GM12878 (cell line): Measurements from ENCODE around the gene RAP1GAP. TPM values are rescaled to one million over a fixed set of nuclear protein-coding genes. Genes with fewer than 3 reads are reported as not detected.

Experiments used
- ATAC-seq: fragments of 200-7000 bp; cut with Tn5 transposase; 3 replicates; pipeline ENCODE4 v1.9.1; 2020; ENCODE audit warnings: mild to moderate bottlenecking, moderate library complexity
- BruUV-seq: library from RNA; stranded (reverse); fragments of 400-500 nt; replicated peaks from 2 replicates; lab custom pipeline; 2021; lab: Mats Ljungman, UMichigan
- CTCF ChIA-PET: fragments of 300-600 bp; sonication (Branson Sonifier 250); formaldehyde crosslinking; extraction: SDS; loops from one replicate; lab custom pipeline; 2021; ENCODE audit warnings: inconsistent platforms; lab: Yijun Ruan, JAX
- POLR2A ChIA-PET: fragments of 350-600 bp; formaldehyde crosslinking; extraction: SDS; loops from one replicate; lab custom pipeline; 2021; ENCODE audit warnings: inconsistent platforms; lab: Charles Lee
- RAD21 ChIA-PET: fragments of 300-600 bp; sonication (Branson Sonifier 250); formaldehyde crosslinking; loops from one replicate; lab custom pipeline; 2023; ENCODE audit warnings: antibody characterized with exemption; ENCODE audit not compliant: unreplicated experiment; lab: Charles Lee
- SMC1A ChIA-PET: fragments of 300-600 bp; sonication (Branson Sonifier 250); formaldehyde crosslinking; loops from one replicate; lab custom pipeline; 2023; ENCODE audit not compliant: unreplicated experiment, uncharacterized antibody; lab: Charles Lee
- DNase-seq: peaks from one replicate; pipeline ENCODE4 v3.0.0-alpha.2; 2011; ENCODE audit warnings: low read depth, low spot score
- FAIRE-seq: peaks from 3 replicates; lab custom pipeline; 2011; peaks lifted over from hg19 to GRCh38; lab: Jason Lieb, UNC
- H2AFZ ChIP-seq: 2 replicates; pipeline ENCODE4 v1.6.0; 2011; ENCODE audit warnings: low read depth, low read length, control low read depth; ENCODE audit not compliant: control insufficient read depth
- H3K27ac ChIP-seq: 2 replicates; pipeline ENCODE4 v1.5.1; 2011; ENCODE audit warnings: control low read depth; ENCODE audit not compliant: control insufficient read depth, insufficient read depth
- H3K27me3 ChIP-seq, 2 experiments: replicated peaks in 1 of 2; 2 replicates each; pipeline versions ENCODE4 v1.6.0 to v1.6.1; 2011; ENCODE audit warnings: low read length in 1 of 2; ENCODE audit not compliant: control insufficient read depth in 2 of 2, insufficient read depth in 2 of 2
- H3K36me3 ChIP-seq, 2 experiments: 2 replicates each; pipeline ENCODE4 v1.5.1; 2011; ENCODE audit warnings: low read length in 1 of 2; ENCODE audit not compliant: control insufficient read depth in 2 of 2, insufficient read depth in 2 of 2
- H3K4me1 ChIP-seq: 2 replicates; pipeline ENCODE4 v1.6.1; 2011; ENCODE audit warnings: mild to moderate bottlenecking, low read length, moderate library complexity, mixed read lengths; ENCODE audit not compliant: control insufficient read depth, insufficient read depth
- H3K4me2 ChIP-seq: 2 replicates; pipeline ENCODE4 v1.6.0; 2011; ENCODE audit warnings: control low read depth; ENCODE audit not compliant: control insufficient read depth, insufficient read depth
- H3K4me3 ChIP-seq: fragments of 200-600 bp; sonication (generic); 2 replicates; pipeline ENCODE4 v1.5.1; 2016
- H3K79me2 ChIP-seq: 2 replicates; pipeline ENCODE4 v1.6.0; 2011; ENCODE audit warnings: low read length; ENCODE audit not compliant: control insufficient read depth, insufficient read depth
- H3K9ac ChIP-seq: 2 replicates; pipeline ENCODE4 v1.8.0; 2011; ENCODE audit warnings: low read length, control low read depth, mixed read lengths; ENCODE audit not compliant: control insufficient read depth, insufficient read depth
- H3K9me3 ChIP-seq: replicated peaks from 3 replicates; pipeline ENCODE4 v1.5.1; 2011; ENCODE audit warnings: mild to moderate bottlenecking, low read length; ENCODE audit not compliant: control insufficient read depth, insufficient read depth
- H4K20me1 ChIP-seq: 2 replicates; pipeline ENCODE4 v1.6.0; 2011; ENCODE audit not compliant: control insufficient read depth, insufficient read depth
- ESRRA ChIP-seq: IDR thresholded peaks from 2 replicates; pipeline ENCODE4 v1.6.1; 2012; ENCODE audit warnings: mild to moderate bottlenecking, low read length, improper control_type of control experiment
- JUND ChIP-seq: IDR thresholded peaks from 2 replicates; pipeline ENCODE4 v1.6.1; 2012; ENCODE audit warnings: low read depth, mild to moderate bottlenecking, low read length, improper control_type of control experiment, moderate library complexity
- MYB ChIP-seq: fragments of 150-350 bp; IDR thresholded peaks from 2 replicates; pipeline ENCODE4 v1.6.1; 2014; ENCODE audit warnings: mild to moderate bottlenecking, low read depth, low read length, borderline replicate concordance
- NFYB ChIP-seq: IDR thresholded peaks from 2 replicates; pipeline ENCODE4 v1.6.1; 2011; ENCODE audit warnings: low read depth, mild to moderate bottlenecking, low read length, improper control_type of control experiment, moderate library complexity; ENCODE audit not compliant: insufficient read depth
- SP1 ChIP-seq: IDR thresholded peaks from one replicate; pipeline ENCODE4 v1.6.1; 2011; ENCODE audit warnings: low read depth, low read length
- ZBTB33 ChIP-seq: fragments of 450-650 bp; IDR thresholded peaks from 2 replicates; pipeline ENCODE4 v1.6.1; 2017; ENCODE audit warnings: mild to moderate bottlenecking
- ZNF384 ChIP-seq: IDR thresholded peaks from 2 replicates; pipeline ENCODE4 v1.6.1; 2012; ENCODE audit warnings: low read depth, mild to moderate bottlenecking, low read length, improper control_type of control experiment, borderline replicate concordance
- WGBS: methylation state at CpG from one replicate; pipeline ENCODE4 v1.1.6; 2016; ENCODE audit warnings: low lambda C conversion rate; ENCODE audit not compliant: insufficient replicate concordance, insufficient coverage; ENCODE audit errors: missing lambda C conversion rate; 5-methylcytosine and 5-hydroxymethylcytosine counted together
- in situ Hi-C: fragments of 300-500 bp; cut with MboI; formaldehyde crosslinking; loops from 9 replicates; pipeline ENCODE4 v1.14.3; 2018; ENCODE audit warnings: mixed read lengths
- intact Hi-C: fragments of 100-400 bp; cut with micrococcal nuclease; formaldehyde crosslinking; loops from one replicate; pipeline ENCODE4 v1.14.2; 2022; ENCODE audit not compliant: unreplicated experiment
- polyA plus RNA-seq, 11 experiments: library from polyadenylated mRNA; depleted of rRNA in 4 of 11; unstranded in 6 of 11; stranded (reverse) in 5 of 11; fragments of >200 nt; fragmentation: Nextera tagmentation in 4 of 11; fragmentation: Illumina TruSeq in 1 of 11; extraction: Ambion mirVana in 4 of 11; extraction: Trizol in 1 of 11; gene quantifications; 1 replicate in 1 of 11; 2 replicates in 10 of 11; pipeline versions ENCODE4 v1.2.1 to v1.2.3, GENCODE V29; 2011 to 2016; ENCODE audit warnings: inconsistent platforms in 2 of 11, missing spikeins in 2 of 11, low read depth in 1 of 11
- total RNA-seq, 4 experiments: library from RNA; depleted of rRNA in 3 of 4; stranded (reverse); fragments of >200 nt in 3 of 4; fragmentation: Illumina TruSeq in 1 of 4; extraction: Trizol in 1 of 4; gene quantifications; 2 replicates each; pipeline versions ENCODE4 v1.2.1 to v1.2.3, GENCODE V29; 2013 to 2021
- TF ChIP-seq, protein P1 (sequence below): fragments of 450-650 bp; IDR thresholded peaks from 2 replicates; pipeline ENCODE4 v1.6.1; 2017; ENCODE audit warnings: borderline replicate concordance
- TF ChIP-seq, protein P2 (sequence below): fragments of 450-650 bp; IDR thresholded peaks from 2 replicates; pipeline ENCODE4 v1.6.1; 2018; ENCODE audit warnings: mild to moderate bottlenecking, low read depth, moderate library complexity; ENCODE audit not compliant: partially characterized antibody

The RAP1GAP gene
- total and polyA plus RNA-seq, 10 of the 15 experiments (the other 5 are each of a cell fraction or from before 2014, with no cell fraction given), result 0.04 to 0.96 (median 0.09) TPM; not detected in 3

- ChIA-PET POLR2A (interaction anchor here (0.6 kb wide), 1 partner anchor 43 kb away, joined by 3 read pairs; no protein-coding TSS in a partner anchor), SMC1A (no interaction called here), CTCF (interaction anchor here (1.4 kb wide), 1 partner anchor 9 kb away, joined by 4 read pairs; no protein-coding TSS in a partner anchor), RAD21 (no interaction called here)
- H3K79me2 ChIP-seq, result no peaks in the 10 kb centered on the region
- no TSS peak for BruUV-seq
- H3K4me2 ChIP-seq, result no peak overlapping the region
- no peak overlapping the region for H2AFZ ChIP-seq
- H3K4me3 ChIP-seq, result no peak overlapping the region
- H3K36me3 ChIP-seq, result no peaks in the 10 kb centered on the region
- H3K9me3 ChIP-seq, result no peaks in the 10 kb centered on the region
- ATAC-seq, result no peak
- in situ Hi-C loops (no loop called here), intact Hi-C loops (loop anchor here (5.0 kb wide), 1 partner anchor 73 kb away; no protein-coding TSS in a partner anchor)
- H3K27me3 ChIP-seq, result peaks cover 0 to 3% of the 10 kb centered on the region in 2 experiments; a peak in 1 of 4 replicates
- no peak overlapping the region for H3K27ac ChIP-seq
- H4K20me1 ChIP-seq, result no peaks in the 10 kb centered on the region
- no peaks in the 10 kb centered on the region for H3K4me1 ChIP-seq
- TF ChIP-seq ZBTB33 (no peak), ESRRA (no peak), JUND (no peak), SP1 (no peak), NFYB (no peak)
- H3K9ac ChIP-seq, result no peak overlapping the region
- DNase-seq, result no peak
- 21% methylated on average over 9 of the region's 9 CpGs for WGBS
- no peak for FAIRE-seq
These were observed 84.1 kb downstream of the RAP1GAP start for GRCh38 chr1:21585037-21585436.

- H3K9me3 ChIP-seq, result no peaks in the 10 kb centered on the region
- ChIA-PET SMC1A (no interaction called here), POLR2A (no interaction called here), CTCF (no interaction called here), RAD21 (no interaction called here)
- no peak for DNase-seq
- no peak overlapping the region for H3K9ac ChIP-seq
- H3K36me3 ChIP-seq, result no peaks in the 10 kb centered on the region
- 31% methylated on average over 10 of the region's 10 CpGs for WGBS
- no peaks in the 10 kb centered on the region; a peak in 3 of 4 replicates for H3K27me3 ChIP-seq
- TF ChIP-seq MYB (no peak), ZNF384 (no peak)
- TF ChIP-seq, protein P1, sequence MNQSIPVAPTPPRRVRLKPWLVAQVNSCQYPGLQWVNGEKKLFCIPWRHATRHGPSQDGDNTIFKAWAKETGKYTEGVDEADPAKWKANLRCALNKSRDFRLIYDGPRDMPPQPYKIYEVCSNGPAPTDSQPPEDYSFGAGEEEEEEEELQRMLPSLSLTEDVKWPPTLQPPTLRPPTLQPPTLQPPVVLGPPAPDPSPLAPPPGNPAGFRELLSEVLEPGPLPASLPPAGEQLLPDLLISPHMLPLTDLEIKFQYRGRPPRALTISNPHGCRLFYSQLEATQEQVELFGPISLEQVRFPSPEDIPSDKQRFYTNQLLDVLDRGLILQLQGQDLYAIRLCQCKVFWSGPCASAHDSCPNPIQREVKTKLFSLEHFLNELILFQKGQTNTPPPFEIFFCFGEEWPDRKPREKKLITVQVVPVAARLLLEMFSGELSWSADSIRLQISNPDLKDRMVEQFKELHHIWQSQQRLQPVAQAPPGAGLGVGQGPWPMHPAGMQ, result no peak
- TF ChIP-seq, protein P2, sequence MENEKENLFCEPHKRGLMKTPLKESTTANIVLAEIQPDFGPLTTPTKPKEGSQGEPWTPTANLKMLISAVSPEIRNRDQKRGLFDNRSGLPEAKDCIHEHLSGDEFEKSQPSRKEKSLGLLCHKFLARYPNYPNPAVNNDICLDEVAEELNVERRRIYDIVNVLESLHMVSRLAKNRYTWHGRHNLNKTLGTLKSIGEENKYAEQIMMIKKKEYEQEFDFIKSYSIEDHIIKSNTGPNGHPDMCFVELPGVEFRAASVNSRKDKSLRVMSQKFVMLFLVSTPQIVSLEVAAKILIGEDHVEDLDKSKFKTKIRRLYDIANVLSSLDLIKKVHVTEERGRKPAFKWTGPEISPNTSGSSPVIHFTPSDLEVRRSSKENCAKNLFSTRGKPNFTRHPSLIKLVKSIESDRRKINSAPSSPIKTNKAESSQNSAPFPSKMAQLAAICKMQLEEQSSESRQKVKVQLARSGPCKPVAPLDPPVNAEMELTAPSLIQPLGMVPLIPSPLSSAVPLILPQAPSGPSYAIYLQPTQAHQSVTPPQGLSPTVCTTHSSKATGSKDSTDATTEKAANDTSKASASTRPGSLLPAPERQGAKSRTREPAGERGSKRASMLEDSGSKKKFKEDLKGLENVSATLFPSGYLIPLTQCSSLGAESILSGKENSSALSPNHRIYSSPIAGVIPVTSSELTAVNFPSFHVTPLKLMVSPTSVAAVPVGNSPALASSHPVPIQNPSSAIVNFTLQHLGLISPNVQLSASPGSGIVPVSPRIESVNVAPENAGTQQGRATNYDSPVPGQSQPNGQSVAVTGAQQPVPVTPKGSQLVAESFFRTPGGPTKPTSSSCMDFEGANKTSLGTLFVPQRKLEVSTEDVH, result no peak
- no peaks in the 10 kb centered on the region for H4K20me1 ChIP-seq
- no peak overlapping the region for H2AFZ ChIP-seq
- H3K4me1 ChIP-seq, result no peaks in the 10 kb centered on the region
- no peak overlapping the region for H3K27ac ChIP-seq
- no TSS peak for BruUV-seq
- in situ Hi-C loops (no loop called here), intact Hi-C loops (no loop called here)
- no peaks in the 10 kb centered on the region for H3K79me2 ChIP-seq
- ATAC-seq, result no peak
- no peak for FAIRE-seq
- no peak overlapping the region for H3K4me3 ChIP-seq
- no peak overlapping the region for H3K4me2 ChIP-seq
These were observed 85.1 kb downstream of the RAP1GAP start for GRCh38 chr1:21584096-21584495.
